ENCODE results near the gene TFAP2C.

DNA sequence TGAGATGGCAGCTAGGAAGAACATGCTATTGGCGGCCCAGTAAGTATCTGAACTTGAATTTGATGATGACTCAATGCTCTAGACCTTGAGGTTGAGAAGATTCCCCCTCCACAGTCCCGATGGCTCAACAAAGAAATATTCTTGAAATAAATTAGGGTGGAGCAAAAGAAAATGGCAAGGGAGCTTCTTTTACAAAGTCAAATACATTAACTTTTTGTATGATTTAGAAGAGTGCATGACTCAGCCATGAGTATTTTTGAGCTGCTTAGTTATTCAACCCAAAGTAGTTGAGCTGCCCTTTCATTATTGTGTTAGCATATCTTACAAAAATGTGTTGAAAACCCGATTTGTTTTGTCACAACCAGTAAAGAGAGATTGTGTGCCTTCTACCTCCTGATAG lies 7.6 kb downstream of the TFAP2C start:
- TF ChIP-seq POLR2A (IDR thresholded peaks at IDR 0.05; ENCODE audit: low read length) (no peak), GATA1 (IDR thresholded peaks at IDR 0.05; ENCODE audit: low read depth, low read length) (no peak)
